Pancreas (tissue), 10 donors: ENCODE measurements around the gene TRIM9. TPM values are rescaled to one million over a fixed set of nuclear protein-coding genes. Genes with fewer than 3 reads are reported as not detected.

ENCODE experiments used
- ATAC-seq, 4 donors: fragments of 200-7000 bp; cut with Tn5 transposase; one replicate each; pipeline versions ENCODE4 v1.8.0 to v1.9.1; 2020; ENCODE audit warnings: mild to moderate bottlenecking in 4 of 4, moderate library complexity in 4 of 4
- DNase-seq, 6 donors: peaks; one replicate each; pipeline ENCODE4 v3.0.0-alpha.2; 2020
- FAIRE-seq: peaks from 2 replicates; lab custom pipeline; 2012; peaks lifted over from hg19 to GRCh38; lab: Jason Lieb, UNC
- H3K27ac ChIP-seq, 4 donors: fragments of 200-600 bp; sonication (generic); 1 replicate in 3 of 4; 2 replicates in 1 of 4; pipeline versions ENCODE4 v1.5.0 to v1.8.0; 2020
- H3K27me3 ChIP-seq, 4 donors: fragments of 200-600 bp; one replicate each; pipeline ENCODE4 v1.8.0; 2021
- H3K36me3 ChIP-seq, 3 donors: fragments of 200-600 bp; sonication (generic) in 1 of 3; one replicate each; pipeline versions ENCODE4 v1.5.0 to v1.8.0; 2020 to 2021
- H3K4me1 ChIP-seq, 3 donors: fragments of 200-600 bp; one replicate each; pipeline ENCODE4 v1.8.0; 2021
- H3K4me3 ChIP-seq, 4 donors: fragments of 200-600 bp; sonication (generic) in 2 of 4; one replicate each; pipeline versions ENCODE4 v1.5.0 to v1.8.0; 2020 to 2021
- H3K9me3 ChIP-seq, 4 donors: fragments of 200-600 bp; one replicate each; pipeline ENCODE4 v1.8.0; 2021
- CTCF ChIP-seq, 4 donors: fragments of 200-600 bp; sonication (generic) in 3 of 4; IDR thresholded peaks; one replicate each; pipeline versions ENCODE4 v1.5.0 to v1.8.0; 2021; ENCODE audit warnings: antibody characterized with exemption in 4 of 4
- WGBS, 2 donors: extraction: QIAGEN DNeasy Blood & Tissue Kit; methylation state at CpG; one replicate each; pipeline ENCODE4 v1.1.7; 2013; 5-methylcytosine and 5-hydroxymethylcytosine counted together
- intact Hi-C, 3 donors: fragments of 100-400 bp; cut with DNase I; formaldehyde crosslinking; loops; one replicate each; pipeline versions ENCODE4 v1.11.1 to v1.14.2; 2022
- polyA plus RNA-seq, 2 donors: library from polyadenylated mRNA; stranded (reverse); fragments of 200-250 nt; gene quantifications; one replicate each; pipeline ENCODE4 v1.2.3, GENCODE V29; 2013
- total RNA-seq, 6 donors: library from RNA; stranded (reverse); fragmentation: NEBNext Ultra II Directional in 4 of 6; extraction: Animal tissue kit (Norgen Biotek cat#: 25700) in 4 of 6; gene quantifications; one replicate each; pipeline versions ENCODE4 v1.2.1 to v1.2.4, GENCODE V29; 2021 to 2023
- donor health status: healthy with polysubstance abuse.
- donor health status: DM: no; HTN: no; CAD: no; lungs with moderate emphysema.
- donor health status: DM: no; HTN: no; CAD: no.
- donor health status: control.
- donor health status: control.
- donor health status: Bipolar disorder and iron deficiency.
- donor health status: DM: yes; HTN: yes; CAD: no.
- donor health status: DM: no; HTN: no; CAD: no.
- donor health status: DM: no; HTN: no; CAD: no.
- donor health status: DM: yes; HTN: yes; CAD: no.

The TRIM9 gene
- total and polyA plus RNA-seq, 8 donors = 0.25 to 3.4 (median 0.79) TPM

GRCh38 chr14:51012055-51012454 lies 82.8 kb downstream of the TRIM9 start:
- 75 to 86% methylated on average over 3 of the region's 3 CpGs for WGBS, 2 donors
- no peak for ATAC-seq
- no peak overlapping the region for H3K4me3 ChIP-seq
- no peak overlapping the region for H3K27ac ChIP-seq
- intact Hi-C loops = no loop called here
- H3K27me3 ChIP-seq = no peaks in the 10 kb centered on the region
- no peak for FAIRE-seq
- DNase-seq = no peak
- no peak for TF ChIP-seq CTCF (IDR thresholded peaks at IDR 0.05)
- no peaks in the 10 kb centered on the region for H3K4me1 ChIP-seq
- H3K9me3 ChIP-seq = no peaks in the 10 kb centered on the region
- H3K36me3 ChIP-seq = no peaks in the 10 kb centered on the region

- Histone ChIP-seq H3K9me3 (no peaks in the 10 kb centered on the region), H3K36me3 (no peaks in the 10 kb centered on the region), H3K4me1 (peaks cover 0 to 3% (median 0%) of the 10 kb centered on the region in 3 donors), H3K4me3 (no peak overlapping the region), H3K27me3 (no peaks in the 10 kb centered on the region), H3K27ac (no peak overlapping the region)
- DNase-seq (no peak), FAIRE-seq (no peak), ATAC-seq (no peak)
- no peak for TF ChIP-seq CTCF (IDR thresholded peaks at IDR 0.05)
- intact Hi-C loops = no loop called here
Observed at GRCh38 chr14:51008446-51008845, 86.5 kb downstream of the TRIM9 start.

GRCh38 chr14:51006781-51007211 lies 88.1 kb downstream of the TRIM9 start:
- Histone ChIP-seq H3K27me3 (no peaks in the 10 kb centered on the region), H3K9me3 (no peaks in the 10 kb centered on the region), H3K4me3 (no peak overlapping the region), H3K36me3 (no peaks in the 10 kb centered on the region), H3K4me1 (peaks cover 0 to 3% (median 0%) of the 10 kb centered on the region in 3 donors), H3K27ac (no peak overlapping the region)
- WGBS, 2 donors = 74 to 76% methylated on average over 4 of the region's 4 CpGs
- intact Hi-C loops = no loop called here
- ATAC-seq = peak in 1 of 4 donors; percentile 62
- DNase-seq = no peak
- FAIRE-seq = no peak
- no peak for TF ChIP-seq CTCF (IDR thresholded peaks at IDR 0.05)

GRCh38 chr14:51006324-51006723 lies 88.6 kb downstream of the TRIM9 start:
- FAIRE-seq = no peak

More at GRCh38 chr14:51006324-51006723, 88.6 kb downstream of the TRIM9 start:
- intact Hi-C loops = no loop called here
- Histone ChIP-seq H3K27ac (no peak overlapping the region), H3K4me1 (peaks cover 0 to 3% (median 0%) of the 10 kb centered on the region in 3 donors), H3K9me3 (no peaks in the 10 kb centered on the region), H3K36me3 (no peaks in the 10 kb centered on the region), H3K27me3 (no peaks in the 10 kb centered on the region), H3K4me3 (no peak overlapping the region)
- WGBS, 2 donors = 56 to 59% methylated on average over 2 of the region's 2 CpGs
- ATAC-seq (no peak), DNase-seq (no peak)
- TF ChIP-seq CTCF (IDR thresholded peaks at IDR 0.05) = no peak
